Measurements from ENCODE around the gene TRIP10. TPM values are rescaled to one million over a fixed set of nuclear protein-coding genes. Genes with fewer than 3 reads are reported as not detected.

The TRIP10 gene
- total and polyA plus RNA-seq, 2 of the 4 experiments (the other 2 are of a cell fraction), result 39.1 to 47.0 TPM

GRCh38 chr19:6777434-6777833, 38.0 kb downstream of the TRIP10 start:
- Histone ChIP-seq H4K8ac (ENCODE audit: low read depth in 2 of 2, low read length in 2 of 2) (no peak overlapping the region), H2BK20ac (ENCODE audit: low read depth, low read length) (no peak overlapping the region), H4K5ac (ENCODE audit: low read depth, low read length) (no peak overlapping the region), H2BK120ac (ENCODE audit: low read depth, low read length) (no peak overlapping the region), H3K9ac (ENCODE audit: low read depth, low read length) (no peak overlapping the region), H2AK5ac (ENCODE audit: low read depth, low read length) (no peak overlapping the region), H3K4me1 (ENCODE audit: control insufficient read depth, insufficient read depth, low read length) (no peaks in the 10 kb centered on the region), H3K4me2 (ENCODE audit: low read depth, low read length) (no peak overlapping the region), H3K79me1 (ENCODE audit: low read depth in 1 of 2, low read length in 2 of 2) (no peaks in the 10 kb centered on the region), H2AK9ac (replicated peaks; ENCODE audit: low read depth, low read length, poor library complexity) (no peak overlapping the region), H3K27me3 (ENCODE audit: control insufficient read depth, insufficient read depth, low read length) (no peaks in the 10 kb centered on the region), H2BK15ac (ENCODE audit: low read depth, low read length) (no peak overlapping the region), H2AFZ (replicated peaks; ENCODE audit: low read length, poor library complexity) (no peak overlapping the region), H3K14ac (replicated peaks; ENCODE audit: low read depth, low read length) (no peak overlapping the region), H3K4ac (ENCODE audit: low read depth, low read length) (no peak overlapping the region), H3K23ac (ENCODE audit: low read depth, low read length) (no peak overlapping the region), H3K27ac (ENCODE audit: insufficient read depth, low read length) (no peak overlapping the region), H3K18ac (ENCODE audit: low read depth, low read length) (no peak overlapping the region), H3K4me3 (ENCODE audit: insufficient read depth, low read depth, low read length) (no peak overlapping the region), H2BK5ac (ENCODE audit: low read depth, low read length, poor library complexity, severe bottlenecking) (no peak overlapping the region), H3K9me3 (ENCODE audit: control insufficient read depth, insufficient read depth, low read length) (no peaks in the 10 kb centered on the region), H3K36me3 (ENCODE audit: control insufficient read depth, insufficient read depth, low read length) (no peaks in the 10 kb centered on the region), H3K9me1 (ENCODE audit: insufficient read depth, low read length) (no peaks in the 10 kb centered on the region), H4K91ac (ENCODE audit: insufficient read depth, low read depth, low read length) (no peak overlapping the region), H4K20me1 (ENCODE audit: insufficient read depth, low read length) (no peaks in the 10 kb centered on the region), H3K56ac (ENCODE audit: extremely low read depth, insufficient read depth, low read length) (no peak overlapping the region)
- dilution Hi-C loops (cut with HindIII; ENCODE audit: low sequenced_read_pairs, unreplicated experiment), result no loop called here
- WGBS, 2 experiments (ENCODE audit: extremely low coverage in 2 of 2, insufficient read length in 1 of 2), result no CpG with 5 or more reads among the region's 2 CpGs
- BruUV-seq (replicated peaks), result no TSS peak
- TF ChIP-seq USF2 (IDR thresholded peaks at IDR 0.05; ENCODE audit: low read depth, low read length), result no peak
- no peak for TF ChIP-seq RCOR1 (IDR thresholded peaks at IDR 0.05; ENCODE audit: insufficient replicate concordance, low read length)
- no peak for TF ChIP-seq MAZ (IDR thresholded peaks at IDR 0.05; ENCODE audit: borderline replicate concordance, low read depth, low read length)
- no peak for TF ChIP-seq NFE2L2 (IDR thresholded peaks at IDR 0.05; ENCODE audit: low read depth, low read length)
- TF ChIP-seq FOS (IDR thresholded peaks at IDR 0.05; ENCODE audit: low read depth, low read length), result no peak
- TF ChIP-seq CEBPB (IDR thresholded peaks at IDR 0.05; ENCODE audit: low read depth, low read length), result no peak
- TF ChIP-seq CTCF (conservative IDR thresholded peaks at IDR 0.05; ENCODE audit: low read depth, low read length), result no peak
- TF ChIP-seq RAD21 (IDR thresholded peaks at IDR 0.05; ENCODE audit: low read length), result no peak
- TF ChIP-seq CHD1 (IDR thresholded peaks at IDR 0.05; ENCODE audit: low read depth, low read length), result no peak
- TF ChIP-seq SMC3 (IDR thresholded peaks at IDR 0.05; ENCODE audit: low read depth, low read length), result no peak
- no peak for TF ChIP-seq POLR2A (IDR thresholded peaks at IDR 0.05; ENCODE audit: low read depth, low read length)
- no peak for TF ChIP-seq MXI1 (IDR thresholded peaks at IDR 0.05; ENCODE audit: borderline replicate concordance, low read depth, low read length)
- TF ChIP-seq ELK1 (IDR thresholded peaks at IDR 0.05; ENCODE audit: borderline replicate concordance, low read depth, low read length), result no peak
- TF ChIP-seq RFX5 (IDR thresholded peaks at IDR 0.05; ENCODE audit: low read depth, low read length), result no peak
- TF ChIP-seq BHLHE40 (IDR thresholded peaks at IDR 0.05; ENCODE audit: low read depth, low read length), result no peak
- no peak for TF ChIP-seq MAFK (IDR thresholded peaks at IDR 0.05; ENCODE audit: low read depth, low read length)
- ChIA-PET POLR2A (ENCODE audit: unreplicated experiment) (no interaction called here), CTCF (no interaction called here)
- ATAC-seq (ENCODE audit: low read depth), result no peak
- in situ Hi-C loops (cut with MboI; ENCODE audit: low sequenced_read_pairs), result no loop called here
- intact Hi-C loops (cut with micrococcal nuclease), result no loop called here
- DNase-seq, result no peak
